Esophagus squamous epithelium (tissue), 4 donors: Measurements from ENCODE around the gene MORN1.

Source experiments
- CTCF ChIP-seq, 6 experiments: fragments of 450-650 bp in 4 of 6; fragments of 200-600 bp in 2 of 6; sonication (generic) in 2 of 6; IDR thresholded peaks; one replicate each; pipeline ENCODE4 v1.5.1; 2016 to 2019; ENCODE audit warnings: antibody characterized with exemption in 6 of 6, mild to moderate bottlenecking in 4 of 6, moderate library complexity in 4 of 6
- POLR2A ChIP-seq, 4 donors: fragments of 450-650 bp; IDR thresholded peaks; one replicate each; pipeline ENCODE4 v1.6.1; 2017; ENCODE audit warnings: antibody characterized with exemption in 4 of 4, mild to moderate bottlenecking in 4 of 4, moderate library complexity in 3 of 4

DNA sequence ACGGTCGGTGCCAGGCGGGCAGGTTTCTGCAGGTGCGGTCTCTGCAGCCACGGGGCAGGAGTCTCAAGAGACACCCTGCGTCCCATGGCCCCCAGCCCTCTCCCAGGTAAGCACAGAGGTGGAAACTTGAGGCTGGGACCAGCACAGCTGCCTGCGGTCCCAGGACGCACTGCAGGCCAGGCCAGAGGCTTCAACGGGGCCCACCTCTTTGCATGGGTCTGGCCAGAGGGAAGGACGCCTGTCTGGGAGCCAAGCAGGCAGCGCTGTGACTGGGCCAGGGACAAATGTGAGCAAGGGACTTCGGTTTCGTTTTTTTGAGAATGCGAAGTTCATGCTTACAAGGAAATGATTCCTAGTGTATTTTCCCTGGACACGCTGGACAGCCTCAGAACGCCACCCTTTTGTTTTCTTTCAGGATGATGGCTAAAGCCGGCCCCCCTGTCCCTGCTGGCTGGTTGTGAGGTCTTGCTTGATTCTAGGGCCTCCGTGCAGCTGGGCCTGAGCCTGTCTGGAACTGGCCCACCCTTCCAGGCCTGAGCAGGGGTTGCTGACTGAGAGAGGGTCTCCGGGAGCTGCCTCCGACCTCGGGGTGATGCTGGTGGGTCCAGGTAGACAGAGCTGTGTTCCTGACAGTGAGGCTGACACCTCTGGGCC is 38.3 kb downstream of the MORN1 start:
- no peak for TF ChIP-seq POLR2A (IDR thresholded peaks at IDR 0.05)
- TF ChIP-seq CTCF (IDR thresholded peaks at IDR 0.05), result no peak
